ENCODE measurements around the gene BPNT1. TPM values are rescaled to one million over a fixed set of nuclear protein-coding genes. Genes with fewer than 3 reads are reported as not detected.

The BPNT1 gene
- total and polyA plus RNA-seq, 11 donors, result 7.4 to 25.8 (median 18.8) TPM

GRCh38 chr1:220099826-220100225 lies 10.2 kb upstream of the BPNT1 start:
- peaks cover 0 to 13% (median 8%) of the 10 kb centered on the region in 12 donors for H3K4me1 ChIP-seq
- H3K9me3 ChIP-seq, result no peaks in the 10 kb centered on the region
- no peaks in the 10 kb centered on the region for H3K27me3 ChIP-seq
- no peak for ATAC-seq
- no peak for DNase-seq
- intact Hi-C loops (cut with DNase I), result no loop called here
- H3K4me3 ChIP-seq, result no peak overlapping the region
- H3K36me3 ChIP-seq, result peaks cover 0 to 90% (median 82%) of the 10 kb centered on the region in 9 donors
- H3K27ac ChIP-seq, result no peak overlapping the region
- TF ChIP-seq POLR2A (IDR thresholded peaks at IDR 0.05) (no peak), CTCF (IDR thresholded peaks at IDR 0.05) (no peak)

- TF ChIP-seq CTCF (IDR thresholded peaks at IDR 0.05) (no peak), POLR2A (IDR thresholded peaks at IDR 0.05) (no peak)
- peaks cover 0 to 35% (median 26%) of the 10 kb centered on the region in 9 donors for H3K36me3 ChIP-seq
- ATAC-seq, result peak; percentile 79 to 97 (median 96)
- no peaks in the 10 kb centered on the region for H3K9me3 ChIP-seq
- intact Hi-C loops (cut with DNase I), result loop anchor here in 3 of 10 donors (2.0 to 5.0 kb wide), 2 partner anchors 47 kb away; partner anchors contain the start of gene EPRS1 (in 3 of the 3)
- 2 to 6% (median 4%) methylated on average over 21 to 73 of the region's 73 CpGs for WGBS, 4 donors
- H3K4me1 ChIP-seq, result peaks cover 0 to 22% (median 14%) of the 10 kb centered on the region in 12 donors
- H3K4me3 ChIP-seq, result peak within 1 kb of the TSS; percentile 70 to 99 (median 90)
- peak; percentile 90 to 94 (median 91) for DNase-seq
- no peaks in the 10 kb centered on the region for H3K27me3 ChIP-seq
- H3K27ac ChIP-seq, result peak within 1 kb of the TSS in 11 of 12 donors; percentile 68 to 90 (median 88)
These were observed 4.7 kb upstream of the BPNT1 start, which contains the start of gene IARS2 for GRCh38 chr1:220094016-220094911. Gene IARS2, plus strand, starts transcription at chr1:220094132. Its CDS starts 85 bp downstream, at chr1:220094217.

GRCh38 chr1:220093361-220094015 lies 3.9 kb upstream of the BPNT1 start:
- ATAC-seq (no peak), DNase-seq (no peak)
- Histone ChIP-seq H3K4me1 (peaks cover 0 to 28% (median 14%) of the 10 kb centered on the region in 12 donors), H3K27me3 (no peaks in the 10 kb centered on the region), H3K36me3 (peaks cover 0 to 27% (median 19%) of the 10 kb centered on the region in 9 donors), H3K4me3 (peak overlapping the region; percentile 70 to 99 (median 90)), H3K27ac (peak overlapping the region in 7 of 12 donors; percentile 79 to 89 (median 88)), H3K9me3 (no peaks in the 10 kb centered on the region)
- intact Hi-C loops (cut with DNase I), result loop anchor here in 3 of 10 donors (2.0 to 5.0 kb wide), 2 partner anchors 46 to 47 kb away; partner anchors contain the start of gene EPRS1 (in 3 of the 3)
- 21 to 25% (median 22%) methylated on average over 12 of the region's 12 CpGs for WGBS, 4 donors
- TF ChIP-seq CTCF (IDR thresholded peaks at IDR 0.05) (no peak), POLR2A (IDR thresholded peaks at IDR 0.05) (no peak)

All from heart left ventricle (tissue), 16 donors.